K562 (cell line): Measurements from ENCODE around the gene CARD9. TPM values are rescaled to one million over a fixed set of nuclear protein-coding genes. Genes with fewer than 3 reads are reported as not detected.

ENCODE experiments used
- ATAC-seq: fragments of 200-7000 bp; cut with Tn5 transposase; 3 replicates; pipeline ENCODE4 v1.9.1; 2020; ENCODE audit warnings: moderate library complexity
- BruUV-seq: library from RNA; stranded (reverse); fragments of 400-500 nt; replicated peaks from 2 replicates; lab custom pipeline; 2021; lab: Mats Ljungman, UMichigan
- CTCF ChIA-PET: fragments of 300-600 bp; formaldehyde crosslinking; extraction: SDS; loops from one replicate; lab custom pipeline; 2021; ENCODE audit warnings: low intra/inter-chr PET ratio; lab: Yijun Ruan, JAX
- POLR2A ChIA-PET: fragments of 300-600, 350-650 bp; sonication (Branson Sonifier 250); formaldehyde crosslinking; extraction: SDS; loops from one replicate; lab custom pipeline; 2021; ENCODE audit warnings: antibody characterized with exemption, inconsistent platforms; lab: Yijun Ruan, JAX
- DNase-seq, 4 experiments: peaks; one replicate each; pipeline versions ENCODE4 v3.0.0 to v3.0.0-alpha.2; 2011 to 2018; ENCODE audit warnings: low spot score in 3 of 4, mixed read lengths in 3 of 4; ENCODE audit errors: extremely low read depth in 1 of 4
- FAIRE-seq: peaks from 2 replicates; lab custom pipeline; 2011; peaks lifted over from hg19 to GRCh38; lab: Jason Lieb, UNC
- H2AFZ ChIP-seq: 2 replicates; pipeline ENCODE4 v1.6.0; 2011; ENCODE audit warnings: low read depth, low read length, control low read depth, inconsistent platforms
- H3K27ac ChIP-seq: fragments of 200-600 bp; 3 replicates; pipeline ENCODE4 v1.8.0; 2011; ENCODE audit warnings: low read depth, mild to moderate bottlenecking, control low read depth, inconsistent platforms, low read length, moderate library complexity, mixed read lengths; ENCODE audit errors: extremely low read depth
- H3K27me3 ChIP-seq, 2 experiments: fragments of 300-600 bp in 1 of 2; 2 replicates in 1 of 2; 3 replicates in 1 of 2; pipeline versions ENCODE4 v1.6.0 to v1.8.0; 2011; ENCODE audit warnings: inconsistent platforms in 2 of 2, low read length in 2 of 2, mild to moderate bottlenecking in 1 of 2, mixed read lengths in 1 of 2, moderate library complexity in 1 of 2; ENCODE audit not compliant: control insufficient read depth in 2 of 2, insufficient read depth in 2 of 2
- H3K36me3 ChIP-seq: fragments of 300-600 bp; 3 replicates; pipeline ENCODE4 v1.8.0; 2011; ENCODE audit warnings: mild to moderate bottlenecking, low read length, inconsistent platforms; ENCODE audit not compliant: control insufficient read depth, insufficient read depth
- H3K4me1 ChIP-seq, 2 experiments: fragments of 200-600 bp in 1 of 2; replicated peaks in 1 of 2; 2 replicates in 1 of 2; 3 replicates in 1 of 2; pipeline versions ENCODE4 v1.5.1 to v1.8.0; 2011; ENCODE audit warnings: inconsistent platforms in 2 of 2, low read length in 2 of 2, mild to moderate bottlenecking in 1 of 2, mixed read lengths in 1 of 2, moderate library complexity in 1 of 2; ENCODE audit not compliant: control insufficient read depth in 2 of 2, insufficient read depth in 2 of 2
- H3K4me2 ChIP-seq: 2 replicates; pipeline ENCODE4 v1.6.1; 2011; ENCODE audit warnings: low read length, control low read depth, inconsistent platforms, mixed read lengths; ENCODE audit not compliant: insufficient read depth
- H3K4me3 ChIP-seq: fragments of 200-600 bp; sonication (generic), shearing (Covaris generic); 2 replicates; pipeline ENCODE4 v1.5.1; 2016; ENCODE audit warnings: control low read depth, inconsistent platforms
- H3K79me2 ChIP-seq: fragments of 200-600 bp; 3 replicates; pipeline ENCODE4 v1.8.0; 2011; ENCODE audit warnings: low read length, inconsistent platforms; ENCODE audit not compliant: control insufficient read depth, insufficient read depth
- H3K9ac ChIP-seq, 2 experiments: 2 replicates each; pipeline versions ENCODE4 v1.6.0 to v1.6.1; 2011; ENCODE audit warnings: low read depth in 2 of 2, low read length in 2 of 2, control low read depth in 1 of 2, inconsistent platforms in 1 of 2, mild to moderate bottlenecking in 1 of 2, mixed read lengths in 1 of 2; ENCODE audit not compliant: insufficient read depth in 1 of 2
- H3K9me1 ChIP-seq: one replicate; pipeline ENCODE4 v1.6.0; 2011; ENCODE audit warnings: inconsistent platforms, mild to moderate bottlenecking, low read length, moderate library complexity; ENCODE audit not compliant: control insufficient read depth, insufficient read depth
- H3K9me3 ChIP-seq: replicated peaks from 2 replicates; pipeline ENCODE4 v1.5.1; 2011; ENCODE audit warnings: low read depth, low read length, inconsistent platforms; ENCODE audit not compliant: control insufficient read depth, insufficient read depth
- H4K20me1 ChIP-seq: replicated peaks from 2 replicates; pipeline ENCODE4 v1.6.1; 2011; ENCODE audit warnings: low read length, inconsistent platforms, mixed read lengths; ENCODE audit not compliant: control insufficient read depth, insufficient read depth
- ARID2 ChIP-seq: fragments of 450-650 bp; IDR thresholded peaks from 2 replicates; pipeline ENCODE4 v1.6.1; 2017; ENCODE audit warnings: antibody characterized with exemption, mild to moderate bottlenecking
- BCOR ChIP-seq: fragments of 450-650 bp; IDR thresholded peaks from 2 replicates; pipeline ENCODE4 v1.6.1; 2016
- KLF10 ChIP-seq: fragments of 250-450 bp; sonication (Bioruptor Pico); IDR thresholded peaks from 2 replicates; pipeline ENCODE4 v1.6.1; 2021; ENCODE audit warnings: matching md5 sums
- MCM5 ChIP-seq: fragments of 450-650 bp; IDR thresholded peaks from 2 replicates; pipeline ENCODE4 v1.6.1; 2016; ENCODE audit warnings: low read depth
- NCOA1 ChIP-seq: fragments of 450-650 bp; IDR thresholded peaks from 2 replicates; pipeline ENCODE4 v1.6.1; 2016; ENCODE audit warnings: low read depth
- NCOA2 ChIP-seq, 2 experiments: fragments of 450-650 bp; IDR thresholded peaks; 2 replicates each; pipeline ENCODE4 v1.6.1; 2018; ENCODE audit warnings: mild to moderate bottlenecking in 2 of 2, moderate library complexity in 1 of 2; ENCODE audit not compliant: partially characterized antibody in 2 of 2
- NFE2L1 ChIP-seq: fragments of 450-650 bp; IDR thresholded peaks from 2 replicates; pipeline ENCODE4 v1.6.1; 2016; ENCODE audit warnings: missing genetic modification characterization, low read depth, mild to moderate bottlenecking, missing compliant biosample characterization, moderate library complexity, borderline replicate concordance
- NFRKB ChIP-seq: fragments of 450-650 bp; IDR thresholded peaks from 2 replicates; pipeline ENCODE4 v1.6.1; 2016; ENCODE audit warnings: low read depth
- NR2F6 ChIP-seq: fragments of 450-650 bp; formaldehyde crosslinking; IDR thresholded peaks from 2 replicates; pipeline ENCODE4 v1.4.0; 2020; ENCODE audit warnings: mild to moderate bottlenecking
- PTBP1 ChIP-seq: fragments of 200-400 bp; formaldehyde crosslinking; IDR thresholded peaks from 2 replicates; pipeline ENCODE4 v1.6.1; 2017; ENCODE audit warnings: low read depth, low read length
- SMARCA5 ChIP-seq: fragments of 450-650 bp; IDR thresholded peaks from 2 replicates; pipeline ENCODE4 v1.6.1; 2016
- SNRNP70 ChIP-seq: fragments of 200-400 bp; formaldehyde crosslinking; optimal IDR thresholded peaks from 2 replicates; pipeline ENCODE3; 2017; ENCODE audit warnings: low read depth, low read length
- SREBF1 ChIP-seq: fragments of 150-350 bp; IDR thresholded peaks from 2 replicates; pipeline ENCODE4 v1.6.1; 2014; ENCODE audit warnings: antibody characterized with exemption, low read depth, low read length, borderline replicate concordance
- THAP7 ChIP-seq: fragments of 250-450 bp; sonication (Bioruptor Pico); IDR thresholded peaks from 2 replicates; pipeline ENCODE4 v1.5.0; 2021
- THRAP3 ChIP-seq: fragments of 450-650 bp; IDR thresholded peaks from 2 replicates; pipeline ENCODE4 v1.6.1; 2016; ENCODE audit warnings: mild to moderate bottlenecking, inconsistent platforms, borderline replicate concordance
- UBTF ChIP-seq, 2 experiments: IDR thresholded peaks; 2 replicates each; pipeline ENCODE4 v1.6.1; 2012; ENCODE audit warnings: improper control_type of control experiment in 2 of 2, low read depth in 2 of 2, low read length in 2 of 2, borderline replicate concordance in 1 of 2
- ZNF785 ChIP-seq: fragments of 250-450 bp; sonication (Bioruptor Pico); IDR thresholded peaks from 2 replicates; pipeline ENCODE4 v1.4.0; 2020; ENCODE audit warnings: mild to moderate bottlenecking
- WGBS: fragments of 100-300 bp; shearing (Covaris generic); methylation state at CpG from one replicate; pipeline ENCODE4 v1.1.6; 2016; ENCODE audit warnings: low coverage, mixed read lengths; ENCODE audit not compliant: insufficient coverage; ENCODE audit errors: missing lambda C conversion rate; 5-methylcytosine and 5-hydroxymethylcytosine counted together
- in situ Hi-C: fragments of 300-500 bp; cut with MboI; formaldehyde crosslinking; loops from 4 replicates; pipeline ENCODE4 v1.15.0; 2018; ENCODE audit warnings: inconsistent platforms, mixed read lengths
- intact Hi-C: fragments of 100-400 bp; cut with micrococcal nuclease; formaldehyde crosslinking; loops from 2 replicates; pipeline ENCODE4 v1.14.2; 2022
- polyA plus RNA-seq, 8 experiments: library from polyadenylated mRNA; depleted of rRNA in 4 of 8; stranded (reverse) in 5 of 8; unstranded in 3 of 8; fragments of >200 nt; fragmentation: Nextera tagmentation in 2 of 8; fragmentation: Illumina TruSeq in 1 of 8; extraction: Ambion mirVana in 2 of 8; extraction: Trizol in 1 of 8; gene quantifications; 2 replicates each; pipeline versions ENCODE4 v1.2.1 to v1.2.3, GENCODE V29; 2011 to 2014; ENCODE audit warnings: inconsistent platforms in 1 of 8, missing spikeins in 1 of 8
- total RNA-seq, 7 experiments: library from RNA; depleted of rRNA in 6 of 7; stranded (reverse); fragments of >200 nt in 6 of 7; fragmentation: Illumina TruSeq in 2 of 7; extraction: Trizol in 2 of 7; gene quantifications; 2 replicates each; pipeline versions ENCODE4 v1.2.1 to v1.2.3, GENCODE V29; 2011 to 2021; ENCODE audit warnings: low replicate concordance in 1 of 7

Gene CARD9
- total and polyA plus RNA-seq, 9 of the 15 experiments (the other 6 are each of a cell fraction or from before 2014, with no cell fraction given): 1.7 to 53.0 (median 9.7) TPM

- TF ChIP-seq UBTF (IDR thresholded peaks at IDR 0.05; ENCODE audit: borderline replicate concordance in 1 of 2, low read depth in 2 of 2, low read length in 2 of 2) (peak in 1 of 2 experiments; percentile 55; a peak in 1 of 4 replicates), NFE2L1 (tag) (no peak)
Measured at GRCh38 chr9:136345281-136346156, 27.9 kb downstream of the CARD9 start (continued).

- POLR2A ChIA-PET: interaction anchor here (1.3 to 1.5 kb wide), 2 partner anchors 45 to 65 kb away, joined by 6 read pairs; partner anchors contain the start of genes ENTR1 and PMPCA
- TF ChIP-seq SNRNP70 (no peak), NCOA2 (IDR thresholded peaks at IDR 0.05; ENCODE audit: partially characterized antibody in 2 of 2) (no peak), THAP7 (no peak), SREBF1 (no peak), ARID2 (no peak), NFRKB (no peak), PTBP1 (0 out of 2 replicates have a peak, but pooled peaks have one; percentile 53), NCOA1 (no peak), NR2F6 (CRISPR knock-in tag) (no peak), BCOR (peak; percentile 71), THRAP3 (no peak), SMARCA5 (0 out of 2 replicates have a peak, but pooled peaks have one; percentile 29), ZNF785 (CRISPR knock-in tag) (no peak), NFE2L1 (tag) (no peak), MCM5 (no peak), KLF10 (CRISPR knock-in tag) (no peak)
Measured at GRCh38 chr9:136344544-136345280, 28.8 kb downstream of the CARD9 start.

More at GRCh38 chr9:136344544-136345280, 28.8 kb downstream of the CARD9 start:
- Histone ChIP-seq H3K79me2 (no peaks in the 10 kb centered on the region), H4K20me1 (no peaks in the 10 kb centered on the region), H3K4me2 (no peak overlapping the region), H3K4me1 (peaks cover 19 to 97% of the 10 kb centered on the region in 2 experiments), H3K9me3 (no peaks in the 10 kb centered on the region), H3K36me3 (peaks cover 4% of the 10 kb centered on the region; the same call in 1 of the 3 replicates), H3K9ac (peak overlapping the region in 1 of 2 experiments; percentile 91; a peak in 2 of 4 replicates), H3K27ac (no peak overlapping the region), H2AFZ (no peak overlapping the region), H3K9me1 (peaks cover 6% of the 10 kb centered on the region), H3K27me3 (no peaks in the 10 kb centered on the region), H3K4me3 (no peak overlapping the region)
- BruUV-seq: TSS peak; percentile 25
- 72% methylated on average over 18 of the region's 21 CpGs for WGBS
- DNase-seq (no peak), ATAC-seq (no peak), FAIRE-seq (no peak)
- CTCF ChIA-PET: interaction anchor here (0.9 to 1.8 kb wide), 2 partner anchors 19 to 55 kb away, joined by 4 to 7 read pairs; partner anchors contain the start of gene SNAPC4
- in situ Hi-C loops: loop anchor here (25.0 kb wide), 1 partner anchor 293 kb away; no protein-coding TSS in a partner anchor
- intact Hi-C loops: no loop called here
